GM19035 (cell line): Measurements from ENCODE around the gene MACROH2A1.

Source experiments
- ATAC-seq: cut with Tn5 transposase; IDR thresholded peaks from one replicate; pipeline ENCODE4 v1.9.1; 2021; ENCODE audit not compliant: unreplicated experiment

The MACROH2A1 gene

DNA sequence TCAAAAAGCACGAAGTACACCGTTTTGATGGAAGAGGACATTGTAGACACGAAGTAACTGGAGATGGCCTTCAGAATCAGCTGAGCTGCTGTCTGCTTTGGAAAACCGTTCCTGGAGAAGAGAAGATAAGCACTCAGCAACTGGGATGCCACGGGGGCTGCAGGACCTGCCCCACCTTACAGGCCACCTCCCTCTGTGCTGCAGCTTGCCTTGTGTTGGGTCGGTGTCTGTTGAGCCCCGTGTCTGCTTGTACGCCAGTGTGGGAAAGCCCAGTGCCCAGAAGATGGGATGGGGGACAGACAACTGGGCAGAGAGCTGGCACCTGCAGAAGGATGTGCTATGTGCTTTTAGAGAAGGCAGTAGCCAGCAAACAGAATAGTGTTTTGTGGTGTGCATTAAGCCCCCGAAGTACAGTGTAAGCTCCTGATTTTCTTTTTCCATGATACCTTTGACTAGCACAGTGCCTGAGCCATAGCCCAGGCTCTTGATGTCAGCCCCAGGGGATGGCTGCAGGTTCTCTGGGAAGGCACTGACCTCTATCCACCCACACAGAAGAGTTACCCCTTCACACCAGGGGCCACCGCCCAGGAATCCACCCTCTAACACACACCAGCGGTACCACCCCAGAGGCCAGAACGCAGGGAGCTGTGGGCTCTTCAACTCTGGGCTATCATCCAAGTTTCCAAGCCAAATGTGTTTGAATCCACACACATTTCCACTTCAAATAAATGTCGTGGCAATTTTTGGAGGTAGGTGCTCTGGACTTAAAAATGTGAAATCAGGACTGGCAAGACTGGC is 63.8 kb downstream of the MACROH2A1 start:
- ATAC-seq, result no peak

DNA sequence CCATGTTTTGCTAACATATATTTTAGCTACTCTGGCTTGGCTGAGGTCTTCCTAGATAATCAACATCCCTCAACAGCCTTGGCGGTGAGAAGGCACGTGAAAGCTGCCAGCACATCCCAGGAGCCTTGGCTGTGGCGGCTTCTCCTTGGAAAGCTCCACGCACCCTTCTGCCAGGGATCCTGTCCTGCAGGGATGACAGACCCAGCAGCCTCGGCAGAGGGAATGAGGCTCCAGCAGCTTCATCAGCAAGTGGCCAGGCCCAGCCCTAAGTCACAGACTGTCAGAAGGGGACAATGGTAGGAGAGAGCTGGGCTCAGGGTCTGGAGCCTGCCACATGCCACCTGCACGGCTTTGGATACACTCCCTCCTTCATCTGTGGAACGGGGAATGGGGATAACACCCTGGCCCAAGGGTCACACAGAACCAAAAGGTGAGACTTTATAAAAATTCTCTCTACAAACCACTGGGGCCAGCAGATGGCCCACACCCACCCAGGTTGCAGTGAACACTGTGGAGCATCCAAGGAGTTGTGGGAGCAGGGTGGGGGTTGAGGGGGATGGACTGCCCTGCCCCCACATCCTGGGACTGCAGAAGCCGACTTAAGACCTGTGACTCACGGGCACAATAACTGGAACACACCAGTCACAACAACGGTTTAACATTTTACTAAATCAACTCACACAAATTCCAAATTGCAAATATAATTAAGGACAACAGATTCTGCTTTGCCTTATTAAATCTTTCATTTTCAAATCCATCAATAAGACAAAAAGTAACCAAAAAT is 65.1 kb downstream of the MACROH2A1 start:
- no peak for ATAC-seq

GRCh38 chr5:135332519-135333150 is 66.4 kb downstream of the MACROH2A1 start:
- ATAC-seq, result no peak

DNA sequence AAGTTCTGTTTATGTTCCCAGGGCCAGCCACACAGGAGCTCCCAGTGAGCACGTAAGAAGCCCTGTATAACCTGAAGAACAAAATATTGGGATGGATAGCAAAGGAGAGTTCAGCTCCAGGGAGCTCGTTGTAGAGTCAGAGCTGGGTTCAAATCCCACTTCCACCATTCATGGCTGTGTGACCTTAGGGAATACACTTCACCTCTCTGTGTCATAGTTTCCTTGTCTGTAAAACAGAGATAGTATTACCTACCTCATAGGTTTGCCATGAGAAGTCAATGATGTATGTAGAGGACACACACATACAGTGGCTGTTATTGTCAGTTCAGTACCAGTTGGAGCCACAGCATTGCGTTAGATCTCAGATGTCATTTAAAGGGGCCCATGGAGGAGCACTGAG is 67.4 kb downstream of the MACROH2A1 start:
- no peak for ATAC-seq

GRCh38 chr5:135330798-135331096 is 68.3 kb downstream of the MACROH2A1 start:
- no peak for ATAC-seq

- no peak for ATAC-seq
Measured at GRCh38 chr5:135329913-135330797, 68.9 kb downstream of the MACROH2A1 start.

DNA sequence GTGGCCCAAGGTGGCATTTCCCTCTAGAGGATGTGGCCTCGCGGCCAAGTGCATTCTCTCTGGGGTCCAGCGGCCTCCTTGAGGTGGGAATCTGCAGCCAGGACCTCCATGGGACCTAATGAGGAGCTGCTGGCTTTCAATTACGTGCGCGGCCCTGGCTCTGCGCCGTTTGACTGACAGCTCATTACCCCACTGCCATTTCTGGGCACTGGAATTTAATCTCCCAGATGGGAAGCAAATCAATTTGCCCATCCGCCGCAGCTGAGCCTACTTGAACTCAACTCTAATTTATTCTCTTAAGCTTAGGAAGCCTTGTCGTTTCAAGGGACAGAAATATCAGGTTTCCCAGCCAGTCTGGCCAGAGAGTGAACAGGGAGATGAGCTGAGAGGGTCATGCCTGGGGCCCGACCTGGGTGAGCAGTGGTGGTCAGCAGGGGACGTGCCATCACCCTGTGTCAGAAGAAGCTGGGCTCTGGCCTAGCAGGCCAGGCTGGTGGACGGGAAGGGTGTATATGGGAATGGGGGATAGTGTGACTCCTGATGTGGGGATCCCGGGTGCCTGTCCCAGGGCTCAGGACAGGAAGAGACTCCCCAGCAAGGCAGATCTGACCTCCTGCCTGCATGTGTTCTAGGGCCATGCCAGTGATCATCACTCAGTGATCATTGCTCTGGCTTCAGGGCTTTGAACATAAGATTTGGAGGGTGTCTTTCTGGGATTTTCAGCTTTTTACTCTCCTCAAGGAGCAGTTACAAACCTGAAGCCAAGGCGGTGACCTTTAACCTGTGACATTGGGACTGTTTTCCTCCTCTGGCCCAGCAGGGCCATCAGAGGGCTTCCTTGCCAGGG is 69.7 kb downstream of the MACROH2A1 start:
- no peak for ATAC-seq

GRCh38 chr5:135328128-135328687 is 70.8 kb downstream of the MACROH2A1 start:
- ATAC-seq, result no peak

- no peak for ATAC-seq
Measured at GRCh38 chr5:135327429-135328127, 71.5 kb downstream of the MACROH2A1 start.

DNA sequence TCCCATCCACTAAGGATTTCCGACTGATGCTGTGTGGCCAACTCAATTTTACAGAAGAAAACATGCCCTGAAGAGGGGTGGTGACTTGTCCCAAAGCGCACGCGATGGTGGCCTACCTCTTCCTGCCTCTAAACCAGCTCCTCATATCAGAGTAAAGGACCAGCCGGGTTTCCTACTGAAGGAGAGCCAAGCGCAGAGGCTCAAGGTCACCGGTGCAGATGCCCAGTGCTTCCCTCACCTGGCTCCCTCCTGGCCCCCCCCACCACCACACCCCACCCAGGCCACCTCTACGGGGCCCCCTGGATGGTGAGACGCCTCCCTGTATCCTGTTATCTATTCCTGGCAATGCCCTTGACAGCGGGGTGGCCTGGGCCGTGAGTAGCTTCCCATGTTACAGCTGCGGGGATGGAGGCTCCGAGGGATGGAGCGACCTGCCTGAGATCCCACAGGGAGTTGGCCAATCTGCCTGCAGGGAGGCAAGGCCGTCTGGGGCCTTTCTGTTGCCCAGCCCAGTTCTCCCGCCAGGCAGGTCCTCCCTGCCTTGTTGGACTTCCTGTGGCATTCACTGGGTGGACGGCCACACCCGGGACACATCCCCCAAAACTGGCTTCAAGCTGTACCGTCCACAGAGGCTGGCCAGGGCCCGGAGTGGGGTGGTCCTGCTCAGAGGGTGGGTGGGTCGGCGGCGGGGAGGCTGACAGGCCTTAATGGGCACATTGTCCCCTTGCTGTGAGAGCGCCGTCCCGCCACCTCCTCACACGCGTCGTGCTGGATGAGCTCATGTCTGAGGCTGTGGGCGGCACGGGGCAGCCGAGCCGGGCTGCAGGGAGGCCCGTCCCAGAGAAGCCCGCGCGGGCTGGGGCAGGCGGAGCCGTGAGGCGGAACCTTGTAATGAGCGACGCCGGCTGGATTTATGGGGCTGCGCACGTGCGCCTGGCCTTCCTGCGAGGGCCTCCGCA is 72.5 kb downstream of the MACROH2A1 start:
- ATAC-seq, result no peak

- no peak for ATAC-seq
Measured at GRCh38 chr5:135324897-135325650, 74.0 kb downstream of the MACROH2A1 start.

DNA sequence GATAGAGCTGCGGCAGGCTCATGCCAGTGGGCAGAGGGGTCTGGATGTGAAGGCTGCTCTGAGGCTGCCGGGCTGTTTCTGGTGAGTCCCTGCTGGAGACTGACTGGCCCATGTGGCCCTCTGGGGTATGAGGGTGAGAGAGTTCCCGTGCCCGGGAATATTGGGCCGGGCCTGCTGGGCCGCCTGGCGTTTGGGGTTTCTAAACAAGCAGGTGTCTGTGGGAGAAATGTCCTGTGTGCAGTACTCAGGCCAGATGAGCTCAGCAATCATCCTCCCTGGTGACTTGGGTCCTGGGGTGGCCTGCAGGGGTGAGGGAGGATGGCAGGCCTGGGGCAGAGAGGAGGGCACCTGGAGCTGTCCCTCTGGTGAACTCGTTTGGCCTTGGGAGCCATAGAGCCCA is 74.9 kb downstream of the MACROH2A1 start:
- ATAC-seq, result no peak

DNA sequence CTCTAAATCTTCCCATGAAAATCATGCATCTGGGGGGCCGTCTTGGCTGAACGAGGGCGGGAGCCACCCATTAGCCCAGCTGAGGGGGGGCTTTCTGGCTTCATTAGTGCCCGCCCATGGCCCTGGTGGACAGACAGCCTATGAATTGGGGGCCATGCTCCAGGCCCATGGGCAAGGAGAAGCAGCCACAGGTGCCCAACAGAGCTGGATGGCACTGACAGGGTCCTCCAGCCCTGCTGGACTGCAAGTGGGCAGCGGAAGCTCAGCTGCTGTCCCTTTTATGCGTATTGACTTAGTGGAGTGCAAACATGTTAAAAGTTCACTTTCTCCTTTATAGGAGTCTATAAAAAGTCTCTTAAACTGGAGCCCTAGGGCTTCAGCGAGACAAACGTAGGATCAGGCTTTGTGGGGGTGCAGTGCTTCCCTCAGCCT is 75.3 kb downstream of the MACROH2A1 start:
- ATAC-seq, result no peak

GRCh38 chr5:135323227-135323626 is 75.8 kb downstream of the MACROH2A1 start:
- ATAC-seq, result no peak

DNA sequence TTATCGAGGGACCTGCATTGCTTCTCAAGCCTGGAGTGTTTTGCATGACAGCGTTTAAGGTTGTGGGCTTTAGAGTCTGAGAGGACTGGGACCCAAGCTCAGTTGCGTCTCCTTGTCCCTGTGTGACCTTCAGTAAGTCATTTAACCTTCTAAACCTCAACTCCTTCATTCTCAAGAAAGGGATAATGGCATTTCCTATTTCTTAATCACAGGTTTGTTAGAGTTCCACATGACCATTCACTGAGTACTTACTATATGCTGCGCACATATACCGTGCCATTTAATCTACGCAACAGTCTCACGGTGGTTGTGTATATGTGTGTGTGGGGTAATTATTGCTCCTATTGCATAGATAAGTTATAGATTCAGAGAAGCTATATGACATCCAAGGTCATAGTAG is 76.3 kb downstream of the MACROH2A1 start:
- no peak for ATAC-seq

DNA sequence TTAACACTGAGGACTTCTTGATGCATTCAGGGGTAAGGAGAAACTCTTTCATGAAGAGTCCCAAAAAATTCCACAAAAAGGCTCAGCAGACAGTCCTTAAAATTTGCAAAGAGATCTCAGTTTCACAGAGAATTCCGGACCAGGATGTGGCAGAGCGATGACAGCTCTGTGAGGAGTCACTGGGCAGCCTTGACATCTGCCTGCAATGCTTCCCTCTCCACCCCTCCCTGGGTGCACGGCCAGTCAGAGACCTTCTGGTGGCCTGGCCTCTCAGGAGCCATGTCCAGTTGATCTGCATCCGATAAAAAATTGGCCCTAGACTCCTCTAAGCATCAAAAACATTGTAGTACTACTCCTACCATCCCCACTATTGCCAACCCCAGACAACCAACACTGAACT is 76.8 kb downstream of the MACROH2A1 start:
- no peak for ATAC-seq

GRCh38 chr5:135320718-135321484 is 78.1 kb downstream of the MACROH2A1 start:
- no peak for ATAC-seq
